ENCODE measurements around the gene EML4.

DNA sequence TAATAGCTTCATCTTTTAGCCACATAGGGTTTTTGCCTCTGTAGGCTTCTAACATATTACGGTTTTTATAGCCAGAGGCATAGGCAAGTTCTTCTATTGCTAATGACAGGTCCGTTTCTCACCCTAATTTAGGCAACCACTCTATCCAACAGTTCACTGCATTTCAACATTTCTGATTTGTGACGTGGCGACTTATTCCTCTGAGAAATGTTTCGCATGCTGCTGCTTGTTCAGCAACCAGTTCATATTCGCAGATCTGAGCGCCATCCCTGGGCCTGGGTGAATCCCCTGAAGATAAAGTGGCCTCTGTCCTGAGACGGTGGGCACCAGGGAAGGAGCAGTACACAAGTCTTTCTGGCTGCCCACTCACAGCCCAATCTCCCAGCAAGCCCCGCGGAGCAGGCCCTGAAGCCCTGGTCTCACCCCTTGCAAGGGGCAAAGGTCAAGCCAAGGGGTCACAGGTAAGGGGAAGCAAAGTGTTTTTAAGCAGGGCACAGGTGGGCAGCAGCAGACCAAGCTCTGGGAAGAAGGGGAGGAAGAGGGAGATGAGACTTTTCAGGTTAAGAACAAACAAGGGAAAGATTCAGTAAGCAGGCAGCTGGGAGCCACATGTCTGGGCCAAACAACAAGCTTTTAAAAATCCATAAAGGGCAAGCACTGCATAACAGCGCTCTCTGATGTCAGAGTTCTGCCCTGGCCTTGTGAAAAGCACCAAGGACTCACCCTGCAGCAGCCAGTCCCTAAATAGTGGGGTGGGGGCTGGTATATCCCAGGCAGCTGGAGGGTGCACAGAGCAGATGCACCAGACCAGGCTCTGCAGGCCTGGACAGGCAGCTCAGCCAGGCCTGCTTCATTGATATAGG is 202.7 kb downstream of the EML4 start:
- TF ChIP-seq, protein P1, sequence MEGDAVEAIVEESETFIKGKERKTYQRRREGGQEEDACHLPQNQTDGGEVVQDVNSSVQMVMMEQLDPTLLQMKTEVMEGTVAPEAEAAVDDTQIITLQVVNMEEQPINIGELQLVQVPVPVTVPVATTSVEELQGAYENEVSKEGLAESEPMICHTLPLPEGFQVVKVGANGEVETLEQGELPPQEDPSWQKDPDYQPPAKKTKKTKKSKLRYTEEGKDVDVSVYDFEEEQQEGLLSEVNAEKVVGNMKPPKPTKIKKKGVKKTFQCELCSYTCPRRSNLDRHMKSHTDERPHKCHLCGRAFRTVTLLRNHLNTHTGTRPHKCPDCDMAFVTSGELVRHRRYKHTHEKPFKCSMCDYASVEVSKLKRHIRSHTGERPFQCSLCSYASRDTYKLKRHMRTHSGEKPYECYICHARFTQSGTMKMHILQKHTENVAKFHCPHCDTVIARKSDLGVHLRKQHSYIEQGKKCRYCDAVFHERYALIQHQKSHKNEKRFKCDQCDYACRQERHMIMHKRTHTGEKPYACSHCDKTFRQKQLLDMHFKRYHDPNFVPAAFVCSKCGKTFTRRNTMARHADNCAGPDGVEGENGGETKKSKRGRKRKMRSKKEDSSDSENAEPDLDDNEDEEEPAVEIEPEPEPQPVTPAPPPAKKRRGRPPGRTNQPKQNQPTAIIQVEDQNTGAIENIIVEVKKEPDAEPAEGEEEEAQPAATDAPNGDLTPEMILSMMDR (conservative IDR thresholded peaks at IDR 0.05): no peak
- no peak for TF ChIP-seq ZFX (IDR thresholded peaks at IDR 0.05)
